ENCODE measurements around the gene C1orf159. TPM values are rescaled to one million over a fixed set of nuclear protein-coding genes. Genes with fewer than 3 reads are reported as not detected.

C1orf159 gene
- total and polyA plus RNA-seq, 9 of the 15 experiments (the other 6 are each of a cell fraction or from before 2014, with no cell fraction given) = 0.28 to 54.9 (median 10.6) TPM

DNA sequence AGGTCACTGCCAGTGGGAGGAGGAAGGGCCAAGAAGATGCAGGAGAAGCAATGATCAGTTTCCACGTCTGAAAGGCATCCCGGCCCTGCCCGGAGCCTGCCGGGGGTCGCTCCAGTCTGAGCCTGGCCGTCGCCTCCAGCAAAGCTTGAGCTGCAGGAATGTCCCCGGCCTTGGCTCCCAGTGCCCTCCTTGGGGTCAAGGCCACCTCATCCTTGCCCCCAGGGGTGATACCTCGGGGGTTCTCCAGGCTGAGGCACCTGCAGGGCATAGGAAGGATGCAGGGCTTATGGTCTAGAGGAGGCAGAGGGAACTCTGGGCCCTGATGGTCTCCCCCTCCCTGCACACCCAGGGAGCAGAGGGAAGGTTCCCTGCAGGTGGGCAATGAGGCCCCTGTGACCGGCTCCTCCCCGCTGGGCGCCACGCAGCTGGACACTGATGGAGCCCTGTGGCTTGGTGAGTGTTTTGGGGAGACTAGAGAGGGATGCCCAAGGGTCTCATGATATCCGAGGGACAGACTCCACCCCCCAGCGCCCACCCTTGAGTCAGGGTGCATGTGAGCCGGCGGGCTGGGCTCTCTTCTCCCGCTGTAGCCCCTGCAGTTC lies 61.7 kb downstream of the C1orf159 start (continued):
- TF ChIP-seq ZC3H4 (CRISPR knock-in tag; IDR thresholded peaks at IDR 0.05; ENCODE audit: borderline replicate concordance) (no peak), PCBP1 (IDR thresholded peaks at IDR 0.05; ENCODE audit: low read depth, low read length, poor library complexity, severe bottlenecking) (no peak)
- TF ChIP-seq, protein P1, sequence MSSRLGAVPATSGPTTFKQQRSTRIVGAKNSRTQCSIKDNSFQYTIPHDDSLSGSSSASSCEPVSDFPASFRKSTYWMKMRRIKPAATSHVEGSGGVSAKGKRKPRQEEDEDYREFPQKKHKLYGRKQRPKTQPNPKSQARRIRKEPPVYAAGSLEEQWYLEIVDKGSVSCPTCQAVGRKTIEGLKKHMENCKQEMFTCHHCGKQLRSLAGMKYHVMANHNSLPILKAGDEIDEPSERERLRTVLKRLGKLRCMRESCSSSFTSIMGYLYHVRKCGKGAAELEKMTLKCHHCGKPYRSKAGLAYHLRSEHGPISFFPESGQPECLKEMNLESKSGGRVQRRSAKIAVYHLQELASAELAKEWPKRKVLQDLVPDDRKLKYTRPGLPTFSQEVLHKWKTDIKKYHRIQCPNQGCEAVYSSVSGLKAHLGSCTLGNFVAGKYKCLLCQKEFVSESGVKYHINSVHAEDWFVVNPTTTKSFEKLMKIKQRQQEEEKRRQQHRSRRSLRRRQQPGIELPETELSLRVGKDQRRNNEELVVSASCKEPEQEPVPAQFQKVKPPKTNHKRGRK (tag; IDR thresholded peaks at IDR 0.05) = no peak

DNA sequence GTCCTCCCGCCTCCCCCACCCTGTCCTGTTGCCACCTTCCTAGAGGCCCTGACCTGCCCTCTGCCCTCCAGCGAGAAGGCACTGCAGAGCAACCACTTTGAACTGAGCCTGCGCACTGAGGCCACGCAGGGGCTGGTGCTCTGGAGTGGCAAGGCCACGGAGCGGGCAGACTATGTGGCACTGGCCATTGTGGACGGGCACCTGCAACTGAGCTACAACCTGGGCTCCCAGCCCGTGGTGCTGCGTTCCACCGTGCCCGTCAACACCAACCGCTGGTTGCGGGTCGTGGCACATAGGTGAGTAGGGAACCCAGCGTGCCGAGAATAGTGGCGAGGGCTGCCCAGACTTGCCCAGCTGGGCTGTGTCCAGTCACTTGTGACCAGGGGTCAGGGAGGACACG lies 62.2 kb downstream of the C1orf159 start:
- 95% methylated on average over 18 of the region's 18 CpGs for WGBS (ENCODE audit: insufficient coverage, low coverage, missing lambda C conversion rate)
- Histone ChIP-seq H2AFZ (ENCODE audit: low read depth, low read length) (no peak overlapping the region), H4K20me1 (replicated peaks; ENCODE audit: control insufficient read depth, insufficient read depth, low read length) (no peaks in the 10 kb centered on the region), H3K9me3 (replicated peaks; ENCODE audit: control insufficient read depth, insufficient read depth, low read depth, low read length) (no peaks in the 10 kb centered on the region), H3K4me1 (replicated peaks in 1 of 2; ENCODE audit: control insufficient read depth in 2 of 2, insufficient read depth in 2 of 2, low read length in 2 of 2) (peaks cover 11 to 47% of the 10 kb centered on the region in 2 experiments), H3K36me3 (ENCODE audit: control insufficient read depth, insufficient read depth, low read length) (peaks cover 60% of the 10 kb centered on the region), H3K27me3 (ENCODE audit: control insufficient read depth in 2 of 2, insufficient read depth in 2 of 2, low read length in 2 of 2) (no peaks in the 10 kb centered on the region), H3K27ac (ENCODE audit: extremely low read depth, low read depth, low read length) (no peak overlapping the region), H3K79me2 (ENCODE audit: control insufficient read depth, insufficient read depth, low read length) (no peaks in the 10 kb centered on the region), H3K9ac (ENCODE audit: insufficient read depth in 1 of 2, low read depth in 2 of 2, low read length in 2 of 2) (no peak overlapping the region), H3K9me1 (ENCODE audit: control insufficient read depth, insufficient read depth, low read length) (no peaks in the 10 kb centered on the region), H3K4me2 (ENCODE audit: insufficient read depth, low read length) (no peak overlapping the region), H3K4me3 (no peak overlapping the region)
- ATAC-seq (no peak), DNase-seq (ENCODE audit: extremely low read depth in 1 of 4, low spot score in 3 of 4) (no peak), FAIRE-seq (no peak)
- POLR2A ChIA-PET = interaction anchor here (1.2 kb wide), 1 partner anchor 12 kb away, joined by 3 read pairs; no protein-coding TSS in a partner anchor
- in situ Hi-C loops (cut with MboI) = no loop called here
- CTCF ChIA-PET (ENCODE audit: low intra/inter-chr PET ratio) = no interaction called here
- intact Hi-C loops (cut with micrococcal nuclease) = no loop called here
- BruUV-seq (replicated peaks) = no TSS peak
- TF ChIP-seq, protein P2, sequence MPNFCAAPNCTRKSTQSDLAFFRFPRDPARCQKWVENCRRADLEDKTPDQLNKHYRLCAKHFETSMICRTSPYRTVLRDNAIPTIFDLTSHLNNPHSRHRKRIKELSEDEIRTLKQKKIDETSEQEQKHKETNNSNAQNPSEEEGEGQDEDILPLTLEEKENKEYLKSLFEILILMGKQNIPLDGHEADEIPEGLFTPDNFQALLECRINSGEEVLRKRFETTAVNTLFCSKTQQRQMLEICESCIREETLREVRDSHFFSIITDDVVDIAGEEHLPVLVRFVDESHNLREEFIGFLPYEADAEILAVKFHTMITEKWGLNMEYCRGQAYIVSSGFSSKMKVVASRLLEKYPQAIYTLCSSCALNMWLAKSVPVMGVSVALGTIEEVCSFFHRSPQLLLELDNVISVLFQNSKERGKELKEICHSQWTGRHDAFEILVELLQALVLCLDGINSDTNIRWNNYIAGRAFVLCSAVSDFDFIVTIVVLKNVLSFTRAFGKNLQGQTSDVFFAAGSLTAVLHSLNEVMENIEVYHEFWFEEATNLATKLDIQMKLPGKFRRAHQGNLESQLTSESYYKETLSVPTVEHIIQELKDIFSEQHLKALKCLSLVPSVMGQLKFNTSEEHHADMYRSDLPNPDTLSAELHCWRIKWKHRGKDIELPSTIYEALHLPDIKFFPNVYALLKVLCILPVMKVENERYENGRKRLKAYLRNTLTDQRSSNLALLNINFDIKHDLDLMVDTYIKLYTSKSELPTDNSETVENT (CRISPR knock-in tag; IDR thresholded peaks at IDR 0.05) = no peak
- TF ChIP-seq BCOR (IDR thresholded peaks at IDR 0.05) = no peak
